GM18499 (cell line): Measurements from ENCODE around the gene OPTN.
"Not testable (repeated sequence)": the region's sequence is repeated elsewhere in the genome, so short reads cannot be mapped to it uniquely, and the experiment has no call there.

ENCODE experiments used
- ATAC-seq: cut with Tn5 transposase; IDR thresholded peaks from one replicate; pipeline ENCODE4 v1.9.1; 2021; ENCODE audit warnings: moderate number of reproducible peaks; ENCODE audit not compliant: insufficient read depth, unreplicated experiment

OPTN gene

GRCh38 chr10:13117841-13118783 lies 18.1 kb downstream of the OPTN start:
- no peak for ATAC-seq

GRCh38 chr10:13118784-13119410 lies 18.9 kb downstream of the OPTN start:
- ATAC-seq: no peak

- no peak for ATAC-seq
Measured at GRCh38 chr10:13120786-13121499, 21.0 kb downstream of the OPTN start.

- no peak for ATAC-seq
Measured at GRCh38 chr10:13121500-13121854, 21.5 kb downstream of the OPTN start.

- ATAC-seq: no peak
Measured at GRCh38 chr10:13136651-13137050, 36.7 kb downstream of the OPTN start.

- no peak for ATAC-seq
Measured at GRCh38 chr10:13139150-13139549, 39.2 kb downstream of the OPTN start.

- no peak for ATAC-seq
Measured at GRCh38 chr10:13139676-13140075, 39.7 kb downstream of the OPTN start.

GRCh38 chr10:13140627-13141190 lies 40.7 kb downstream of the OPTN start:
- ATAC-seq: no peak

- no peak for ATAC-seq
Measured at GRCh38 chr10:13143766-13144165, 43.8 kb downstream of the OPTN start.

GRCh38 chr10:13144814-13145213 lies 44.9 kb downstream of the OPTN start:
- ATAC-seq: no peak

- no peak for ATAC-seq
Measured at GRCh38 chr10:13146379-13146778, 46.4 kb downstream of the OPTN start.

- no peak for ATAC-seq
Measured at GRCh38 chr10:13147161-13147560, 47.2 kb downstream of the OPTN start.

GRCh38 chr10:13152296-13152695 lies 52.3 kb downstream of the OPTN start:
- no peak for ATAC-seq

- ATAC-seq: not testable (repeated sequence)
Measured at GRCh38 chr10:13155860-13156259, 55.9 kb downstream of the OPTN start.

GRCh38 chr10:13158401-13158800 lies 58.4 kb downstream of the OPTN start:
- ATAC-seq: no peak

- ATAC-seq: peak; percentile 97
Measured at GRCh38 chr10:13160934-13161856, 61.2 kb downstream of the OPTN start, which contains the start of gene MCM10. Gene MCM10, plus strand, starts transcription at chr10:13161558. Its CDS starts 2,645 bp downstream, at chr10:13164203.

- no peak for ATAC-seq
Measured at GRCh38 chr10:13161857-13162271, 61.9 kb downstream of the OPTN start.

GRCh38 chr10:13163859-13164258 lies 63.9 kb downstream of the OPTN start:
- ATAC-seq: no peak

GRCh38 chr10:13165177-13165576 lies 65.2 kb downstream of the OPTN start:
- ATAC-seq: no peak

GRCh38 chr10:13167568-13167967 lies 67.6 kb downstream of the OPTN start:
- no peak for ATAC-seq
